HG03060 (cell line): Measurements from ENCODE around the gene SEMA3E.

Experiments used
- ATAC-seq: cut with Tn5 transposase; IDR thresholded peaks from one replicate; pipeline ENCODE4 v1.9.1; 2021; ENCODE audit warnings: low read depth, moderate number of reproducible peaks; ENCODE audit not compliant: unreplicated experiment

SEMA3E gene

GRCh38 chr7:83366629-83367028 lies 282.3 kb downstream of the SEMA3E start:
- ATAC-seq, result no peak

DNA sequence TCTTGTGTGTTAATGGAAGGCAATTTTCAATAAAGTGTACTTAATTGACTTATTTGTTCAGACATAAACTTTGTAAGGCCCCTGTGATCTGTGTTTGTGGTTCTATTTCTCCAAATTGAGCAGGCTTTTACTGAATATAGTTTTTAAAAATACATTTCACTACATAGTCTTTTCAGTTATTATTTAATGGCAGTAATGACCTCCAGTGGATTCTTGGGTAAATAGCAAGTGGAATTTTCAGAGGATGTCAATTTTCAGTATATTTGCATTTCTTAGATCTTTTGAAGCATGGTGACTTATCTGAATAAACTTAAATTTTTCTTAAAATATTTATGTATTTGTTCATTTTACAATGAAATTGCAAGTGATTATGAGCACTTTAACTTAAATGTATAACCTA lies 283.2 kb downstream of the SEMA3E start:
- no peak for ATAC-seq

DNA sequence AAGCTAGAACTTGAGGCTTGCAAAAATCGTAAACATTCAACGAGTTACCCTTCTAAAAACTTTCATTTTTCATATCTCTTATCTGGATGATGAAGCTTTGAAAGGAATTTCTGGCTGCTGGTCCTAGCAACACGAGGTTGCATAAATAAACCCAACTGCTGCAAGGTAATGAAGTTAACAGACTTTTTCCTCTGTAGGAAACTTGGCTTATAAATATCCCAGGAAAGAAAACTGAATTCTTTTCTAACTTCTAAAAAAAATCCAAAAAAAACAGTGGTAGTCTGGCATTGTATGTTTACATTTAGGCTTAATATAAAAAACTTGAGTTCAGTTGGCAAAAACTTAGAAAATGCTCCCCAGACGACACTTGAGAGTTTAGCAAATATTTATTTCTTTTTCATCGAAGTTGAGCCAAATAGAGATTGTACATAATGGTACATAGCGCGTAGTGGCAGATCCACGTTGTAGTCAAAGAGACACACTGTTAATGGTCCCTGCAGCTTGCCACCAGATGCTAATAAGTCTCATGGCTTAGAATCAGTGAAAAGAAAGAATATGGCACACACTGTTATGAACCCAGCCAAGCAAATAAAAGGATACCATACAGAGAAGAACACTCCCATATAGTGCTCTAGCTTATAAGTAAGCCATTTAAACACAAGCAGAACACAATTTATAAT lies 285.9 kb downstream of the SEMA3E start:
- ATAC-seq, result no peak

DNA sequence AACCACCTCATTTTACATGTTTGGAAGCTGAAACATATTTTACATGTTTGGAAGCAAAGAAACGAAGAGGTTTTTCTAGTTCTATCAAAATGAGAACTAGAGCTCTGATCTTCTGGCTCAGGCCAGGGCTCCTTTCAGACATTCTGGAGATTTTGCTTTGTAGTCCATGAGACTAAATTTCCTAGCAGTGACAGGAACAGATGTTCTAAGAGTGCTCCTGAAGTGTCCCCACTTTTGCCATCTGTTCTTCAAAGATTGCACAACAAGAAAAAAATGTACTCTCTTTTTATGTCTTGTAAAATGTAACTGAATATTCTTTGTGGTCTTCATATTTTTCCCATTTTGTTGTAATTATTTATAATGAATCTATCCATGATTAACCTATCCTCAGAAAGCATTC lies 289.8 kb downstream of the SEMA3E start:
- ATAC-seq, result no peak

- no peak for ATAC-seq
These were observed 293.8 kb downstream of the SEMA3E start for GRCh38 chr7:83355143-83355542.

GRCh38 chr7:83347945-83348444 lies 300.9 kb downstream of the SEMA3E start:
- no peak for ATAC-seq

- ATAC-seq, result no peak
These were observed 309.0 kb downstream of the SEMA3E start for GRCh38 chr7:83339907-83340306.

DNA sequence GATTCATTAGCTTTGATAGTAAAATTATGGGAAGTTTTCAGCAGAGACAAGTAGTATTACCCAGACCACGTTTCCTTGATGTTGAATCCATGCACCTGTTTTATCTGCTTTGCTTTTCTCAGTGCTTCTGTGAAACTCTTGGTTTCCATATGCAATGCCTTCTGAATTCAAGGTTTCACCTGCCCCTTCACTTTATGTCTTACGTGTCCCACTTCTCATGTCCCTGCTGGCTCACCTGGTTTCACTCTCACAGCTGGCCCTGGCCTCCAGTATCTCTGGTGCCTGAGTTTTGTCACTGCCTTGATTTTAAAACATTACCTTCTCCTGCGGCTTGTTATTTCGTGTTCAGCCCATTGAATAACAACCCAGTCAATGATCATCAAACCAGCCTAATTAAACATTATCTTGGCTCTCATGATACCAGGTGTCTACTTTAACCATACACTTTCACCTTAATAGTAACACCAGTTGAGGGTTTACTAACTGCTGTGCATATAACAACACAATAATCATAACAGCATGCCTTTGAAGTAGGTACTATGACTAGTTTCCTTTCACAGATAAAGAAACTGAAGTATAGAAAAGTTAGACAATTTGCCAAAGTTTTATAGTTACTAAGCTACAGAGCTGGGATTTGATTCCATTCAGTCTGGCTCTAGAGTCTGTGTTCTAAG lies 310.5 kb downstream of the SEMA3E start:
- no peak for ATAC-seq

DNA sequence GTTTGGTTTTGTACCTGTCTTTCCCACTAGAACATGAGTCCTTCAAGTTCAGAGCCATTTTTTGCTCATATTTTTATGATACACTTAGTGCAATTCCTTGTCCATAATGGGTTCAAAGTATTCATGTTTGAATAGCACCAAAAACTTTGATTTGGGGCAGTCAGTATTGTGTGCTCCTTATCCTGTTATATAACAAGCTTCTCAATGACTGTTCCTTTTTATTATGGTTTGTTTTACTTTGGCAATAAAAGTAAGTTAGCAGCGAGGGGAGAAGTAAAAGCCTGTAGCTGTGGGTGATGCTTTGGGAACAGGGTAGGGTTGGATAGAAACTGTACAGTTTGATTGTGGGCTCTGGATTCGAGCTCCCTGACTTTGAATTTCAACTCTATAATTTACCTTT lies 311.9 kb downstream of the SEMA3E start:
- ATAC-seq, result no peak

DNA sequence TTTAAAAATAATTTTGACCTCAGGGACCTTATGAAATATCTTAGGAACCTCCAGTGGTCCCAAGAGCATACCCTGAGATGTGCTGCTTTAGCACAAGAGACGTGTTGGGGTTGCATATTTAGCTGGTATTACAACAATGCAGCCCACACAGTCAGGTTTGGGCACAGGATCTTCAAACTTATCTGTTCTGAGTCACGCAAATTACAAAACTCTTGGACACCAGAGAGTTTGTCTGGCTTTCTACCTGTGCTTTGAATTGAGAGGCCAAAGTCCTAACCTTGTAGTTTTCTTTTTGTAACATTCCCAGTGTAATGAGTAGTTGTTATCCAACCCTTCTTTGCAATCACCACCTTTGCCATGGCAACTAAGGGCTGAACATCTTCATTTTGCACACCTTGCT lies 322.7 kb downstream of the SEMA3E start:
- no peak for ATAC-seq

GRCh38 chr7:83325083-83325482 lies 323.9 kb downstream of the SEMA3E start:
- no peak for ATAC-seq

GRCh38 chr7:83324596-83324995 lies 324.3 kb downstream of the SEMA3E start:
- ATAC-seq, result no peak

GRCh38 chr7:83321011-83321410 lies 327.9 kb downstream of the SEMA3E start:
- no peak for ATAC-seq

DNA sequence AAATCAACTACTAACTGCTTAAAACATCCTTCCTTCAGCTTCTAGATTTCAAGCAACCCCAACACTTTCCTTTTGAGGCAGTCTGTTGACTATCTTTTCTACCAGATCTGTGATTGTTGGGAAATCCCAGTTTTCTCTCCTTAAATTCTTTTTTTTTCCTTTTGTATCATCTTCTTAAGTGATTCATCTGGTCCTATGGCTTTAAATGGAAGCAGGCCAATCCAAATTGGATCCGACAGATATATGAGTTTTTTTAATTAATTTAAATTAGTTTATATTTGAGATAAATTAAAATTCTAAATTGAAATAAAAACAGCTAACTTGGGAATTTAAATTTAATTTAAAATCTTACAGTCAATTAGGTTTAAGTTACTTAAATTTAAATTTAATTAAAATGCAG lies 335.0 kb downstream of the SEMA3E start:
- no peak for ATAC-seq
